Chondrocyte (in vitro differentiated cells): ENCODE measurements around the gene MAPK8. TPM values are rescaled to one million over a fixed set of nuclear protein-coding genes. Genes with fewer than 3 reads are reported as not detected.

Experiments
- DNase-seq: peaks from one replicate; pipeline ENCODE4 v3.0.0; 2021; ENCODE audit warnings: mixed read lengths, low spot score
- H3K27ac Mint-ChIP-seq: one replicate; pipeline ENCODE4 v1.8.0; 2021; ENCODE audit warnings: mild to moderate bottlenecking, moderate library complexity, mixed read lengths; ENCODE audit not compliant: unreplicated experiment
- H3K27me3 Mint-ChIP-seq: 2 replicates; pipeline ENCODE4 v1.8.0; 2021; ENCODE audit warnings: low read depth, mixed read lengths
- H3K36me3 Mint-ChIP-seq: 2 replicates; pipeline ENCODE4 v1.8.0; 2021; ENCODE audit warnings: low read depth, mixed read lengths
- H3K4me1 Mint-ChIP-seq: 2 replicates; pipeline ENCODE4 v1.8.0; 2021; ENCODE audit warnings: low read depth, mild to moderate bottlenecking, mixed read lengths
- H3K4me3 Mint-ChIP-seq: one replicate; pipeline ENCODE4 v1.8.0; 2021; ENCODE audit warnings: mild to moderate bottlenecking, moderate library complexity, mixed read lengths; ENCODE audit not compliant: unreplicated experiment
- H3K9me3 Mint-ChIP-seq: 2 replicates; pipeline ENCODE4 v1.8.0; 2021; ENCODE audit warnings: low read depth, mixed read lengths
- total RNA-seq: library from RNA; stranded (reverse); gene quantifications from 3 replicates; pipeline ENCODE4 v1.2.1, GENCODE V29; 2021
- TF ChIP-seq, protein P1 (sequence below): fragments of 200-600 bp; sonication (generic); IDR thresholded peaks from 2 replicates; pipeline ENCODE4 v1.5.0; 2021; ENCODE audit warnings: antibody characterized with exemption, mild to moderate bottlenecking, moderate library complexity

Gene MAPK8
- total RNA-seq, 1 donor from 2014 or later, result 43.4 TPM

DNA sequence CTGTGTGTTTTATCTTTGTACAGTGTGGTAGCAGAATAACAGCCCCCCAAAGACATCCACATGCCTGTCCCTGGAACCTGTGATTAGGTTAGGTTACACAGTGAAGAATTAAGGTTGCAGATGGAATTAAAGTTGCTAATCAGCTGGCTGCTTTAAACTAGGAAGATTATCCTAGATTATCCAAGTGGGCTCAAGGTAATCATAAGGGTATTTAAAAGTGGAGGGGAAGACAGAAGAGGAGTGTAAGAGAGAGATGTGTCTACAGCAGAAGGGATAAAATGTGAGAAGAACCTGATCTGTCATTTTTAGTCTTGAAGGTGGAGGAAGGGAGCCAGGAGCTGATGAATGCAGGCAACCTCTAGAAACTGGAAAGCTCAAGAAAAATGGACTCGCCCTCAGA is 180.8 kb downstream of the MAPK8 start:
- DNase-seq, result no peak
- Mint-ChIP-seq H3K4me1 (no peaks in the 10 kb centered on the region), H3K36me3 (peaks cover 4% of the 10 kb centered on the region), H3K9me3 (peaks cover 6% of the 10 kb centered on the region), H3K27me3 (no peaks in the 10 kb centered on the region), H3K4me3 (no peak overlapping the region), H3K27ac (no peak overlapping the region)
- TF ChIP-seq, protein P1, sequence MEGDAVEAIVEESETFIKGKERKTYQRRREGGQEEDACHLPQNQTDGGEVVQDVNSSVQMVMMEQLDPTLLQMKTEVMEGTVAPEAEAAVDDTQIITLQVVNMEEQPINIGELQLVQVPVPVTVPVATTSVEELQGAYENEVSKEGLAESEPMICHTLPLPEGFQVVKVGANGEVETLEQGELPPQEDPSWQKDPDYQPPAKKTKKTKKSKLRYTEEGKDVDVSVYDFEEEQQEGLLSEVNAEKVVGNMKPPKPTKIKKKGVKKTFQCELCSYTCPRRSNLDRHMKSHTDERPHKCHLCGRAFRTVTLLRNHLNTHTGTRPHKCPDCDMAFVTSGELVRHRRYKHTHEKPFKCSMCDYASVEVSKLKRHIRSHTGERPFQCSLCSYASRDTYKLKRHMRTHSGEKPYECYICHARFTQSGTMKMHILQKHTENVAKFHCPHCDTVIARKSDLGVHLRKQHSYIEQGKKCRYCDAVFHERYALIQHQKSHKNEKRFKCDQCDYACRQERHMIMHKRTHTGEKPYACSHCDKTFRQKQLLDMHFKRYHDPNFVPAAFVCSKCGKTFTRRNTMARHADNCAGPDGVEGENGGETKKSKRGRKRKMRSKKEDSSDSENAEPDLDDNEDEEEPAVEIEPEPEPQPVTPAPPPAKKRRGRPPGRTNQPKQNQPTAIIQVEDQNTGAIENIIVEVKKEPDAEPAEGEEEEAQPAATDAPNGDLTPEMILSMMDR, result no peak

Other genes starting within 250 kb of the MAPK8 start
- not detected in 3 replicates for gene FRMPD2, start 32.0 kb upstream of the MAPK8 start, total RNA-seq